GM19463 (cell line): ENCODE results near the gene GATM.
A peak's percentile ranks its signal among the peaks of the same experiment; 100 is the strongest.
"Not testable (repeated sequence)": the region's sequence is repeated elsewhere in the genome, so short reads cannot be mapped to it uniquely, and the experiment has no call there.

ENCODE experiments used
- ATAC-seq: cut with Tn5 transposase; IDR thresholded peaks from one replicate; pipeline ENCODE4 v1.9.1; 2021; ENCODE audit warnings: mild to moderate bottlenecking, moderate library complexity; ENCODE audit not compliant: unreplicated experiment

The GATM gene

DNA sequence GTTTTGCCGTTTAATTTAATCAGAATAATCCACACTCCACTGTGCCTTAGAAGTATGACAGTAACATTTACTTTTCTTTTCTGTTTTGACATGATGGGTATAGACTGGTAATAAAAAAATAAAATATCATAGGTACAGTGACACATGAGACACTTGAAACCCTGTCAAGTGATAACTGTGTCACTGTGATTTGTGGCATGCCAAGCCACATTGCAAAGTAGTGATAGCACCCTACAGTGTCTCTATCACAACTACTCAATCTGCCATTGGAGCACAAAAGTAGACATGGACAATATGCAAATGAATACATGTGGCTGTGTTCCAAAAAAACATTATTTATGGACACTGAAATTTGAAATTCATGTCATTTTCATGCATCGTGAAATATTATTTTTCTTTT, 22.5 kb downstream of the GATM start:
- no peak for ATAC-seq

- ATAC-seq = no peak
These were observed 23.6 kb downstream of the GATM start for GRCh38 chr15:45354711-45355110.

GRCh38 chr15:45351227-45351626, 27.1 kb downstream of the GATM start:
- no peak for ATAC-seq

GRCh38 chr15:45349623-45350022, 28.7 kb downstream of the GATM start:
- no peak for ATAC-seq

- no peak for ATAC-seq
These were observed 30.4 kb downstream of the GATM start for GRCh38 chr15:45347989-45348388.

- no peak for ATAC-seq
These were observed 31.3 kb downstream of the GATM start for GRCh38 chr15:45347033-45347432.

- ATAC-seq = no peak
These were observed 32.0 kb downstream of the GATM start for GRCh38 chr15:45346381-45346780.

GRCh38 chr15:45343258-45343860, 35.0 kb downstream of the GATM start:
- no peak for ATAC-seq

GRCh38 chr15:45341790-45342189, 36.6 kb downstream of the GATM start:
- peak; percentile 24 for ATAC-seq

GRCh38 chr15:45340429-45340828, 37.9 kb downstream of the GATM start:
- ATAC-seq = no peak

GRCh38 chr15:45338417-45338816, 39.9 kb downstream of the GATM start:
- no peak for ATAC-seq

DNA sequence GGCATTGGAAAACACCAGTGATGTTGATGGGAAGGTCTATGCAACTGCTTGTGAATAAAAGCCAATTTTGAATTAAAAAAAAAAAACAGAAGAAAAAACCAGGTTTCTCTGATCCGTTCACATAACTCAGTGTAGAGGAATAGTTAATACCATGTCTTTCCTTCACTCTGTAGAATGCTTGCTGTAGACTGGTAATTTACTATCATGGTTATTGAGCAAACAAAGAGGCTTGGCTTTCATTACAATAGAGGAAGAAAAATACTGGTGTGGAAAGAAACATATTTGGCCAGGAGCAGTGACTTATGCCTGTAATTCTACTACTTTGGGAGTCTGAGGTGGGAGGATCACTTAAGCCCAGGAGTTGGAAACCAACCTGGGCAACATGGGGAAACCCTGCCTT, 41.1 kb downstream of the GATM start:
- no peak for ATAC-seq

DNA sequence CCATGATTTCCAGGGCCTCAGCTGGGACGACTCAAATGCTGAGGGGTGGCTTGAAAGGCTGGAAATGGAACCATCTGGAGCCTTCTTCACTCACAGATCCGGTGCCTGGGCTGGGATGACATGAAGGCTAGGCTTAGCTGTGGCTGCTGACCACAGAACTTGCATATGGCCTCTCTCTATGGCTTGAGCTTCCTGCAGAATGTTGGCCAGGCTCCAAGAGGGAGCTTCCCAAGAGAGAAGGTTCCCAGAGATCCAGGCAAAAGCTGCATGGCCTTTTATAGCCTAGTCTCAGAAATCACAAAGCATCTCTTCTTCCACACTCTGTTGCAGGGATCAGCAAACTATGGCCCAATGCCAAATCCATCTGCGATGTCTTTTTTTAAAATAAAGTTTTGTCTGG, 44.8 kb downstream of the GATM start:
- ATAC-seq = no peak

DNA sequence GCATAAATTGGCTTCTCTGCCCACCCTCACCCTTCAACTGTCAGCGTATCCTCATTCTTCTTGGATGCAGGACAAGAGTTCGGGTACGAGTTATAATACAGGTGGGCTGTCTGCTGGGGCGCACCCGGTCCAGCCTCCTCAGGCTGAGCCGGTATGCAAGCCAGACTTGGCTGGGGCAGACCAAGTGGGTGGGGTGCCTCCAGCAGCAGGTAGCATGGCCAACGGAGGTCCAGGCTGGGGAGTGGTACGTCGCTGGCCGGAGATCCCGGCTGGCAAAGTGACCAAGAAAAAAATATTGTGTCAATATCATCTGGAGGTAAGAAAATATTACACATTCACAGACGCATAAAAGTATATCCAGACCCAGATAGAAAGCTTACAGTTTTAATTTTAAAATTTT, 45.6 kb downstream of the GATM start:
- ATAC-seq = no peak

DNA sequence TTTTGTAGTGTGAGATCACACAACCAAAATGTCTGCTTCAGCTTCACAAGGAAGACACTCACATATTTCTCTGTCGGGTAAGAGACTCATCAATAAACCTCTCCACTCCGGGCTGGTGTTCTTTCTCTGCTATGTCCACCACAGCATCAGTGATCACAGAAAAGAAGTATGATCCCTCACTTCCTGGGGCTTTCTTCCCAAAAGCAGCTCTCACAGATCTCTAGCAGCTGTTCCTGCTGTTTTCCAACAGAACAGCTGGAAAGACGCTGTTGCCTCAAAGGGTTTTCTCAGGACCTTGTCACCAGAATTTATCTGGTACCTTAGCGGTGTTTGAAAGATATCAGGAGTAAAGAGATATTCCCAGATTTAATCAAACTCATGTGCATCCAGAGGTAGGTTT, 46.4 kb downstream of the GATM start:
- no peak for ATAC-seq

GRCh38 chr15:45328663-45329062, 49.7 kb downstream of the GATM start:
- no peak for ATAC-seq

- no peak for ATAC-seq
These were observed 51.6 kb downstream of the GATM start for GRCh38 chr15:45326741-45327140.

DNA sequence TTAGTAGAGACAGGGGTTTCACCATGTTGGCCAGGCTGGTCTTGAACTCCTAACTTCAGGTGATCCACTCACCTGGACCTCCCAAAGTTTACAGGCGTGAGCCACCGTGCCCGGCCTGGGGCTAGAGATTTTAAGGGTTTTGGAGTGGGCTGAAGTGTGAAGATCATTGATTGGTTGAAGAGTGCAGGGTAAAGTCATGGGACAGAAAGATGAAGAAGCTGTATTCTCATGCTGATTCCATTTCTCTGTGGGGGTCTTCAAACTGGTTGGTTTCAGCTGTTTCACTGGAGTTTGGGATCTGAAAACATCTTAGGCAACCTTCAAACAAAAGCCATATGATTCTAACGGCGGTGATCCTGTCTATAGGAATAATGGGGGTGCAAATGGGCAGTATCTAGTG, 52.1 kb downstream of the GATM start:
- ATAC-seq = no peak

DNA sequence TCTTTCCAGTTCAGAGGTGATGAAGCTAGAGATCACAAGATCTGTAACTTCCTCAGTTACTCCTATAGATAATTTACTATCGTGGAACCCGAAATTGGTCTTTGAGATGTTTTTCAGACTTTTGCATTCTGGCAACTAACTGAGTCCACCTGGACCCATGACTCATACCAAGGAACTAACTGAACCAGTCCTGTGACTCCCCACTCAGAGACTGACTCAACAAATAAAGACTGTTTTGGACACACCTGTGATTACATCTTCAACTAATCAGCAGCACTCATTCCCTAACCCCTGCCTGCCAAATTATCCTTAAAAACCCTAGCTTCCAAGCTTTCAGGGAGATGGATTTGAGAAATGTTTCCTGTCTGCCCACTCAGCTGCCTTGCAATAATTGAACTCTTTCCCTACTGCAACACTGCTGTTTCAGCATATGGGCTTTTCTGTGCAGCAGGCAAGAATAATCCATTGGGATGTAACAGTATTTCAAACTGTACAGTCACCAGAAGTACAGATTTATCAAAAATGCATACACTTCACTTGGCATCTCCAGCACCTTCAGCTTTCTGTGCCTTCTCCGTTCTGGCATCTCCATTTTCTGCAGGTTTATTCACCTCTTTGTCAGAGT, 57.7 kb downstream of the GATM start:
- ATAC-seq = peak; percentile 57

GRCh38 chr15:45319472-45320214, 58.7 kb downstream of the GATM start:
- no peak for ATAC-seq

- no peak for ATAC-seq
These were observed 63.4 kb downstream of the GATM start for GRCh38 chr15:45314960-45315359.

- not testable (repeated sequence) for ATAC-seq
These were observed 64.2 kb downstream of the GATM start for GRCh38 chr15:45314117-45314516.
